CD4-positive, alpha-beta T cell treated with Interleukin-6 for 4 hours (primary cell): ENCODE measurements around the gene CXorf66.
"Not testable (repeated sequence)": the region's sequence is repeated elsewhere in the genome, so short reads cannot be mapped to it uniquely, and the experiment has no call there.

Source experiments
- DNase-seq: peaks from one replicate; pipeline ENCODE4 v3.0.0-alpha.2; 2020; ENCODE audit warnings: mixed read lengths

CXorf66 gene

DNA sequence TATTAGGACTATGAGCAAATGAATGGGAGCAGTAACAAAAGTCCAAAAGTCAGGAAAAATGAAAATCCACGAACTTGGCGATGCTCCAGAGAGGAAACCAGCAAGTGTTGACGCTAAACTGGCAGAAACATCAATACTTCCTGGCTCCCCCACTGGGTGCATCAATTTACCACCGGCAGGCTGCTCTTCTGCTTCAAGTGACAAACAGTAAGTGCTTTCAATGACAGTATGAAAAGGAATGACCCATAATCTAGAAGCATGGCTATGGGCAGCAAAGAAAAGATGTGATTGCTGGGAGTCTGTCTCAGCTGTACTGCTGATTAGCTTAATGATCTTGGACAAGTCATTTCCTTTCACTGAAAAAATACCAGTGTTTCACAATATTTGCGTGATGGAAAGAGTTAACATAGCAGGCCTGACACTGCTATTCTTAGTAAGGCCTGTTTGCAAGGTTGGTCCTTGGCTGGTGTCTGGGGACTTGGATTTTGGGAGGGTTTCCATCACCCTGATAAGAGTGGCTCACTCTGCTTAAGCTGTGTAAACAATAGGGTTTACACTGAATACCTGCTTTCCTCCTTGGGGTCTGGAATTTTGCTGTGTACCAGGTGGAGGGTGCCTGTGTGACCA is 41.1 kb downstream of the CXorf66 start:
- peak; percentile 7 for DNase-seq

DNA sequence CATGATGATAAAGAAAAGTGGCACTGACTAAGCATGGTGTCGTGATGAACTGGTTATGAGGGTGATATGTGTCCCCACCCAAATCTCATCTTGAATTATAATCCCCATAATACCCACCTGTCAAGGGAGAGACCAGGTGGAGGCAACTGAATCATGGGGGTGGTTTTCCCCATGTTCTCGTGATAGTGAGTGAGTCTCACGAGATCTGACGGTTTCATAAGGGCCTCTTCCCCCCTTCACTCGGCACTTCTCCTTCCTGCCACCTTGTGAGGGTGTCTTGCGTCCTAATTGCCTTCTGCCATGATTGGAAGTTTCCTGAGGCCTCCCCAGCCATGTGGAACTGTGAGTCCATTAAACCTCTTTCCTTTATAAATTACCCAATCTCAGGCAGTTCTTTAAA is 44.2 kb downstream of the CXorf66 start:
- not testable (repeated sequence) for DNase-seq

DNA sequence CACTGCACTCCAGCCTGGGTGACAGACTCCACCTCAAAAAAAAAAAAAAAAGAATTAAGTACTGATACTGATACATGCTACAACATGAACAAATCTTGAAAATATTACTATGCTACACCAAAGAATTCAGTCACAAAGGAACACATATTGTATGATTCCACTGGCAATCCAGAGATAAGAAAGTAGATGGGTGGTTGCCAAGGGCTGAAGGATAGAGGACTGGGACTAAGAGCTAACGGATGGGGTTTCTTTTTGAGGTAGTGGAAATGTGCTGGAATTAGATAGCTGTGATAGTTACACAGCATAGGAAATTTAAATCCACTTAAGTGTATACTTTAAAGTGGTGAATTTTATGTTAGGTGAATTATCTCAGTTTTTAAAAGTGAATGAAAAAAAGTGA is 45.0 kb downstream of the CXorf66 start:
- DNase-seq, result no peak

DNA sequence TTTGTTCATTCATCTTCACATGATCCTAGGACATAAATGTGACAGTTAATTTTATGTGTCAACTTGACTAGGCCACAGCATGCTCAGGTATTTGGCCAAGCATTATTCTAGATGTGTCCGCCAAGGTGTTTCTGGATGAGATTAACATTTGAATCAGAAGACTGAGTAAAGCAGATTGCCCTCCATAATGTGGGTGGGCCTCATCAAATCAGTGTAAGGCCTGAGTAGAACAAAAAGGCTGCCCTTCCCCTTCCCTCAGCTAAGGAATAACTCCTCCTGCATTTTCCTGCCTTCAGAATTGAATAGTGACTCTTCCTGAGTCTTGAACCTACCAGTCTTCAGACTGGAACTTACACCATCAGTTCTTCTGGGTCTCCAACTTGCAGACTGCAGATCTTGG is 50.9 kb downstream of the CXorf66 start:
- DNase-seq, result no peak

DNA sequence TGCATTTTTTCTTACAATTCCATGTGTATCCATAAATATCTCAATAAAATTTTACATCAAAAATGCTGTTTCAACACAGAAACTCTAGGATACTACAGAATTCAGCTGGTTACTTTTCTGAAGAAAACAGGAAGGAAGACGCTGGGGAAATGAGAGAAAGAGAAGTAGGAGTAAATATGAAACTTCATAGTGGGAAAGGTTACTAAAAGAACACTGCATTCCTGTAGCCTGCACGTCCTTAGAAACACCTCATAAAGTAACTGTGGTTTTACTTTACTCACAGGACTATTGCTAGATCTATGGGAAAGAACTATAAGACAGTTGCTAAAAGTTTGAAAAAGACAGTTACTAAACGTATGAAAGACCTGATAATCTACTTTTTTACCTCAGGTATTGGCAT is 55.6 kb downstream of the CXorf66 start:
- DNase-seq, result no peak

DNA sequence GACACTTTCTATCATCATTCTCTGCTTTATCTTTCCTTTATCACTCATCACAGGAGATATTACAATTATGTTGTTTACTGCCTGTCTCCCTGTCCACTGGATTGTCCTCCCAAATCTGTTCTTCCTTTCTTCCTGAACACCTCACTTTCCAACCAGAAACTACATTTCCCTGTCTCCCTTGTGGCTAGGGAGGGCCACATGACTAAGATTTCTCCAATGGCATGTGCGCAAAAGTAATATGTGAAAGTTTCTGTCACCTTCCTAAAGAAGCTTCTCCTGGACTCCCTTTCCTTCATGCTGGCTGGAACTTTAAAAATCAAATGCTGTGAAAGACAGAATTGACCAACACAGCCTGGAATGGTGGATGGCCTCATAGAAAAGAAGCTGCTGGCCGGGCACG is 58.2 kb downstream of the CXorf66 start:
- DNase-seq, result no peak

DNA sequence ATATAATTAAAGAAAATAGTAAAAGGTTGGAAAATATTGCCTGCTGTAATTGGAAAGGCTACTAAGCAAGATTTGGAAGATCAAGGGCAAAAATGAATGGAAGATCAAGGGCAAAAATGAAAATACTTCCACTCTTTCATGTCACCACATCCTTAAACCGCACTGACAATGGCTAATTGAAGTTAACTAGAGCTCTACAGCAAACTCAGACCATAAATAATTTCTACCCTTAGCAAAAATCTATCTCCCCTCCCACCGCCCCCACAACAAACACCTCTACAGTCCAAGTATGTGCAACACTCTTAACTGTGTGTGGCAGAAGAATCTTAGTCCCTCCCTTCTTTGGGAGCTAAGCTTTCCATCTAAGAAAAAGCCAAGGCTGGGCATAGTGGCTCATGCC is 59.6 kb downstream of the CXorf66 start:
- DNase-seq, result no peak
